GM12892 (cell line): ENCODE measurements around the gene PYGB.

Experiments
- POLR2A ChIP-seq: IDR thresholded peaks from 2 replicates; pipeline ENCODE4 v1.6.1; 2011; ENCODE audit warnings: low read depth, low read length, control low read depth
- POLR2AphosphoS5 ChIP-seq: IDR thresholded peaks from 2 replicates; pipeline ENCODE4 v1.6.1; 2011; ENCODE audit warnings: low read depth, low read length, control low read depth
- TAF1 ChIP-seq: IDR thresholded peaks from 2 replicates; pipeline ENCODE4 v1.6.1; 2011; ENCODE audit warnings: low read depth, mild to moderate bottlenecking, control low read depth, low read length, borderline replicate concordance

GRCh38 chr20:25259358-25259757 is 11.5 kb downstream of the PYGB start:
- TF ChIP-seq POLR2A, result no peak
- TF ChIP-seq POLR2AphosphoS5, result no peak
- no peak for TF ChIP-seq TAF1
